ENCODE measurements around the gene PARP9.
"Not testable (repeated sequence)": the region's sequence is repeated elsewhere in the genome, so short reads cannot be mapped to it uniquely, and the experiment has no call there.

PARP9 gene

DNA sequence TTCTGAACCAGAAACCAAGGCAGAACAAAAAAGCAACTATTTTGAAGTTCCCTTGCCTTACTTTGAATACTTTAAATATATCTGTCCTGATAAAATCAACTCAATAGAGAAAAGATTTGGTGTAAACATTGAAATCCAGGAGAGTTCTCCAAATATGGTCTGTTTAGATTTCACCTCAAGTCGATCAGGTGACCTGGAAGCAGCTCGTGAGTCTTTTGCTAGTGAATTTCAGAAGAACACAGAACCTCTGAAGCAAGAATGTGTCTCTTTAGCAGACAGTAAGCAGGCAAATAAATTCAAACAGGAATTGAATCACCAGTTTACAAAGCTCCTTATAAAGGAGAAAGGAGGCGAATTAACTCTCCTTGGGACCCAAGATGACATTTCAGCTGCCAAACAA lies 4.7 kb upstream of the PARP9 start:
- Histone ChIP-seq H3K4me2 (ENCODE audit: insufficient read depth, low read length) (no peak overlapping the region), H3K36me3 (ENCODE audit: insufficient read depth, low read length) (peaks cover 75% of the 10 kb centered on the region), H3K27ac (ENCODE audit: low read length) (no peak overlapping the region), H3K4me3 (ENCODE audit: low read depth in 1 of 2, low read length in 2 of 2) (no peak overlapping the region), H3K9ac (ENCODE audit: low read depth, low read length) (no peak overlapping the region), H3K9me3 (ENCODE audit: insufficient read depth, low read length, severe bottlenecking) (no peaks in the 10 kb centered on the region), H3K79me2 (ENCODE audit: insufficient read depth, low read length) (peaks cover 35% of the 10 kb centered on the region), H4K20me1 (ENCODE audit: insufficient read depth, low read length) (no peaks in the 10 kb centered on the region), H2AFZ (ENCODE audit: low read depth, low read length) (no peak overlapping the region), H3K27me3 (ENCODE audit: insufficient read depth, low read length, poor library complexity) (no peaks in the 10 kb centered on the region), H3K4me1 (ENCODE audit: insufficient read depth, low read length) (peaks cover 26% of the 10 kb centered on the region)
- ATAC-seq (ENCODE audit: insufficient read depth, low read depth) = no peak
- no peak for TF ChIP-seq CTCF (IDR thresholded peaks at IDR 0.05; ENCODE audit: borderline replicate concordance, extremely low read depth, low read length, poor library complexity, severe bottlenecking)
- TF ChIP-seq EZH2 (IDR thresholded peaks at IDR 0.05; ENCODE audit: borderline replicate concordance, low read depth, low read length, severe bottlenecking) = no peak
- DNase-seq = no peak

DNA sequence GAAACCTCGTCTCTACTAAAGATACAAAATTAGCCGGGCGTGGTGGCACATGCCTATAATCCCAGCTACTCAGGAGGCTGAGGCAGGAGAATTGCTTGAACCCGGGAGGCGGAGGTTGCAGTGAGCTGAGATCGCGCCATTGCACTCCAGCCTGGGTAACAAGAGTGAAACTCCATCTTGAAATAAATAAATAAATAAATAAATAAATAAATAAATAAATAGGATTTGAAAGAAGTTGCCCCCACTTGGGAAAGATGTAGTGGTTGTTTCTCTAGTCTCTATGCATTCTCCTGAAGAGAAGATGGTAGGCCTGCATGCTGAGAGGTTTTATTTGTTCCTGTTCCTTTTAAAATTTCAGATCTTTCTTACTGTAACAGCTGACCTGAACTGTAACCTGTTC lies 4.0 kb upstream of the PARP9 start:
- ATAC-seq (ENCODE audit: insufficient read depth, low read depth); H3K27me3 ChIP-seq (ENCODE audit: insufficient read depth, low read length, poor library complexity); DNase-seq; H3K4me2 ChIP-seq (ENCODE audit: insufficient read depth, low read length); H3K4me3 ChIP-seq (ENCODE audit: low read depth in 1 of 2, low read length in 2 of 2); H3K9me3 ChIP-seq (ENCODE audit: insufficient read depth, low read length, severe bottlenecking); H2AFZ ChIP-seq (ENCODE audit: low read depth, low read length); H3K9ac ChIP-seq (ENCODE audit: low read depth, low read length); H3K27ac ChIP-seq (ENCODE audit: low read length); H4K20me1 ChIP-seq (ENCODE audit: insufficient read depth, low read length): not testable (repeated sequence)
- peaks cover 41% of the 10 kb centered on the region for H3K79me2 ChIP-seq (ENCODE audit: insufficient read depth, low read length)
- H3K36me3 ChIP-seq (ENCODE audit: insufficient read depth, low read length) = peaks cover 69% of the 10 kb centered on the region
- peaks cover 33% of the 10 kb centered on the region for H3K4me1 ChIP-seq (ENCODE audit: insufficient read depth, low read length)

GRCh38 chr3:122563717-122564025 lies 429 bp downstream of the PARP9 start:
- Histone ChIP-seq H2AFZ (ENCODE audit: low read depth, low read length) (peak overlapping the region; percentile 87), H3K9me3 (ENCODE audit: insufficient read depth, low read length, severe bottlenecking) (no peaks in the 10 kb centered on the region), H3K27me3 (ENCODE audit: insufficient read depth, low read length, poor library complexity) (no peaks in the 10 kb centered on the region), H3K4me1 (ENCODE audit: insufficient read depth, low read length) (peaks cover 44% of the 10 kb centered on the region), H3K79me2 (ENCODE audit: insufficient read depth, low read length) (peaks cover 53% of the 10 kb centered on the region), H3K4me2 (ENCODE audit: insufficient read depth, low read length) (peak overlapping the region; percentile 85), H3K27ac (ENCODE audit: low read length) (peak overlapping the region; percentile 86), H3K9ac (ENCODE audit: low read depth, low read length) (peak overlapping the region; percentile 86), H3K4me3 (ENCODE audit: low read depth in 1 of 2, low read length in 2 of 2) (peak overlapping the region; percentile 58 to 71), H3K36me3 (ENCODE audit: insufficient read depth, low read length) (peaks cover 41% of the 10 kb centered on the region), H4K20me1 (ENCODE audit: insufficient read depth, low read length) (no peaks in the 10 kb centered on the region)
- ATAC-seq (ENCODE audit: insufficient read depth, low read depth) (peak; percentile 34), DNase-seq (peak; percentile 43)
- no peak for TF ChIP-seq CTCF (IDR thresholded peaks at IDR 0.05; ENCODE audit: borderline replicate concordance, extremely low read depth, low read length, poor library complexity, severe bottlenecking)
- no peak for TF ChIP-seq EZH2 (IDR thresholded peaks at IDR 0.05; ENCODE audit: borderline replicate concordance, low read depth, low read length, severe bottlenecking)

- H3K27me3 ChIP-seq (ENCODE audit: insufficient read depth, low read length, poor library complexity) = no peaks in the 10 kb centered on the region
- H3K4me1 ChIP-seq (ENCODE audit: insufficient read depth, low read length) = peaks cover 44% of the 10 kb centered on the region
- DNase-seq = no peak
- ATAC-seq (ENCODE audit: insufficient read depth, low read depth) = no peak; the same call in 1 of the 3 replicates
- H3K27ac ChIP-seq (ENCODE audit: low read length) = peak overlapping the region; percentile 86
- H3K4me2 ChIP-seq (ENCODE audit: insufficient read depth, low read length) = peak overlapping the region; percentile 85
- peaks cover 49% of the 10 kb centered on the region for H3K79me2 ChIP-seq (ENCODE audit: insufficient read depth, low read length)
- no peaks in the 10 kb centered on the region for H4K20me1 ChIP-seq (ENCODE audit: insufficient read depth, low read length)
- peak overlapping the region; percentile 58 to 71 for H3K4me3 ChIP-seq (ENCODE audit: low read depth in 1 of 2, low read length in 2 of 2)
- H3K36me3 ChIP-seq (ENCODE audit: insufficient read depth, low read length) = peaks cover 40% of the 10 kb centered on the region
- no peak for TF ChIP-seq CTCF (IDR thresholded peaks at IDR 0.05; ENCODE audit: borderline replicate concordance, extremely low read depth, low read length, poor library complexity, severe bottlenecking)
- TF ChIP-seq EZH2 (IDR thresholded peaks at IDR 0.05; ENCODE audit: borderline replicate concordance, low read depth, low read length, severe bottlenecking) = no peak
- no peaks in the 10 kb centered on the region for H3K9me3 ChIP-seq (ENCODE audit: insufficient read depth, low read length, severe bottlenecking)
- peak overlapping the region; percentile 86 for H3K9ac ChIP-seq (ENCODE audit: low read depth, low read length)
- H2AFZ ChIP-seq (ENCODE audit: low read depth, low read length) = peak overlapping the region; percentile 87
Measured at GRCh38 chr3:122562923-122563716, 980 bp downstream of the PARP9 start.

Data from DND-41 (cell line).